Measurements from ENCODE around the gene COL25A1.
"Not testable (repeated sequence)": the region's sequence is repeated elsewhere in the genome, so short reads cannot be mapped to it uniquely, and the experiment has no call there.

The COL25A1 gene

DNA sequence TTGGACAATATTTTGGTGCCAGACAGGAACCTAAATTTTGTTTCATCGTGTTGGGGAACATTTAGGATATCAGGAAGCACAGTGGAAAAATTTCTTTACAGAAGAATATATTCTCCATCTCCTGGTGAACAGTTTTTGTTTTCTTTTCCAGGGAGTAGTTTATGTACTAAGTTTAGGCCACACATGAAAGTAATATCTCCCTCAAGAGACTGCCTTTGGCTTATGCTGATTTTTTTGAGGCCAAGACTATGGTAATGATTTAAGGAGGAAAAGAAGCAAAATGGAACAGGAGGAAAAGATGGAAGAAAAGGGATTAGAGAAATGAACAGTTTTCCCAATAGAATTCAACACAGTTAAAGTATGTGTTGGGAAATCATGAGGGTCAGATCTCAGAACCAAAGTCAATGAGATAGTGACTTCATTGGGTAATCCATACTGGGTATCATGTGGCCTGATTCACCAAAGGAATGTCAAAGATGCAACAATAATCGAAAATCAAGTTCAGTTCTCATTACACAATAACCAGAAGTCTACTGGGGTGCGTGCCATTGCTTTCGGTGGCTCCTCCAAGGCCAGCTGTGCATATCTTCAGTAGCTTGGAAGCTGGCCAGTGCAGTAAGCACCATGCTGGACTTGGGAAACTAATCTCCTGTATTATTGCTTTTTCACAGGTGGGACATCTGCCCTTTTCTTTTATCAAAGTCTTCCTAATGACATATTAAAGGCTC is 234.8 kb downstream of the COL25A1 start:
- no peak for DNase-seq (ENCODE audit: low read depth in 1 of 2, low spot score in 1 of 2)

DNA sequence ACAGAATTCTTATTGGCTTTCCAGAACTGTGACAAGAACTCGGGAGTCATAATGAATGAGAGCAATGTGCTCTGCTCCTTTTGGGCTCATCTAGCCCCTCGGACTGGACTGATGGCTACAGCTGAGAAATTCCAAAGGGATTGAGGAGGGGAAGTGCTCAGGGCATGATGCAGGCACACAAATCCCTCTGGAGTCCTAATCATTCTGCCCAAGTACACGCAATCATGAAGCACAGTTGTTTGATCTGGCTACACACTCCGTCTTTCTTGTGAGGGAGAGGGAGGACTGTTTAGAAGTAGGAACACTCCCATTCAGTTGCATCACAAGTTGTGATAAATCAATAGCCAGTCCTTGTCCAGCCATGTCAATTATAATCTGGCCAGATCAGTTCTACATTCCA is 237.5 kb downstream of the COL25A1 start:
- DNase-seq (ENCODE audit: low read depth in 1 of 2, low spot score in 1 of 2) = no peak

DNA sequence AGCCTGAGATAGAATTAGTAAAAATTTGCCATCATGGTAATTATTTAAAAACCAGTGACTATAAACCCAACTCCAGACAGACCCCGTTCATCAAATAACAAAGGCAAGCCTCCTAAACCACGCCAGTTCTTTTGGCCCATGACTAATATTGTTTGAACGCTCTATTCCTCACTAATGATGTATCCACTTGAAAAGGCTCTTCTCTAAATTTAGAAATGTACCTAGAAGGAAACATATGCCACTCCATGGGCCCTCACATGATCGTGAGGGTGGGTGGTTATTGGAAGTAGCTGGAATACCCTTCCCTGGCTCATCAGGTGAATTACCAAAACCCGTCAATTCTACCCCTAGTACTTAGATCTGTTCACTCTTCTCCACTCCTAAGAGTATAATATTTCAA is 249.2 kb downstream of the COL25A1 start:
- DNase-seq (ENCODE audit: low read depth in 1 of 2, low spot score in 1 of 2) = no peak

DNA sequence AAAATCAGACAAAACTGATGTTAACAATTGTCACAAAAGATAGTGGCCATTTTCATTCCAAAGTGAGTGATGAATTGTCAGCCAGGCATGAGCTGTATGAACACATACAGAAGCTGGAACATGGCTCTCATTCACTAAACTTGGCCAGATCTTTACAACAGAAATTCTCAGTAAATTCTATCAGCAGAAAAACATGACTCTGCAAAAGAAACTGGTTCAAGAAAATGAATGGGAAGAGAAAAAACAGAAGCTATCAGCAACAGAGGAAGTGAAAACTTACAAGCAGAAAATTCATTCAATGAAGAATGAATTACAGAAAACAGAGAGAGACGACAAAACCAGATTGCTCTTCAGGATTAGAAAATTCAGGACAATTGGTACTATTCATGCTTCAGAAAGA is 249.6 kb downstream of the COL25A1 start:
- no peak for DNase-seq (ENCODE audit: low read depth in 1 of 2, low spot score in 1 of 2)

DNA sequence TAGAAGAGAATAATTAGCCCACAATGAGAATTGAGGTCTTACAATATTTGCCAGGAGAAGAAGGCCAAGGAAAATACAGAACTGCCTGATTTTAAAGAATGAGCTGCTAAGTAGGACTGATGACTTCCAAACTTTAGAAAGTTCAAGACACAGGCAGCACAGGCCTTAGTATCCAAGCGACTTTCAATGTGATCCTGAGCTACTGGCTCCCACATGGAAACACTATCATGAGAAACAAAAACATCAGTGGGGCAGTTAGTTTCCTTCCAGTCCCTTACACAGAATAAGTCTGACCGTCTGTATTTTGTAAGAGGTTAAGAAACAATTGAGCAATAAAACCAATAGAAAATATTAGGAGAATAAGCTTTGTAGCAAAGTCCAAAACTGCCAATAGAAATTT is 251.4 kb downstream of the COL25A1 start:
- no peak for DNase-seq (ENCODE audit: low read depth in 1 of 2, low spot score in 1 of 2)

DNA sequence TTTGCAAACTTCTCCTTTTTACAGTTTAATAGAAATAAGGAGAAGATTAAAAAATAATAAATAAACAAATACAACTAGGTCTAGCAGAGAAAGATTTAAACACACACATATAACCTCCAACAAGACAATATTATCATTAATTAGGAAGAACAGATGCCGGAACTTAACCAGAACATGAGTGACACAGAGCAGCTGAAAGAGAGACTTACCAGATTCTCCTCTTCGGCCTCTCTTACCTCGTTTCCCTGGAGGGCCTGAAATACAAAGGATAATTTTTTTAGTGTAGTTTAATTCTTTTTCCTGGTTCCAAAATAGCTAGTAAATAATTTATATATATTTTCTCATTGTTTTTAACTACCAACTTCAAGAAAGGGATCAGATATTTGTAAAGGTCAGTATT is 252.5 kb downstream of the COL25A1 start:
- no peak for DNase-seq (ENCODE audit: low read depth in 1 of 2, low spot score in 1 of 2)

DNA sequence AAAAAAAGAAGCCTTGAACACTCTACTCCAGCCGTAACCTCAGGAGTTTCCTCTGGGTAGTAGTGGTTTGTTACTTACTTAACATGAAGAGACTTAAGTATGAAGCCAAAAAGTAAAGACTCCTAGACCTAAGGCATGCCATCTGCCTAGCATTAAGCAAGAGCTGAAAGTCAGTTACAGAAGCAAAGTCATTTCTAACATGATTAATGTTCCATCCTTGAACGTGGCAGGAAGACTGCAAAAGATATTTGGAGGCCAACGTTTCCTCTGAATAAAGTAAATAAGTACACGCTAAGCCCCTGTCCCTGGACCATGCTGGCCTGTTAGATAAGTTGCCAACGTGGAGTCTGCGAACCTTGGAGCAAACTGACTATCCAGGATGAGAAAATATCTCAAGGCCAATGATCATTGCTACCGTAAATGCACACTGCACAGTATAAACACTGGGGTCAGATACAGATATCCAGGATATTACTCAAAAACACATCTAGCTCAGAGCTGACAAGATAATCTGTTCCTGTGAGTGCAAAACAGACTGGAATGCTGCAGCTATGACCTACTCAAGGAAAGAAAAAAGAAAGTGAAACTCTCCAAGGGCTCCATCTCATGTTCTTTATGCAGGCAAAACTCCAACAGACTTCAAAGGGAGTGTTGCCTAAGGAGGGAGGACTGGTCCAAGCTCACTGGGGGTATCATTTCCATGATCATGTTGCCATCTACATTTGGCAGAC is 255.8 kb downstream of the COL25A1 start:
- DNase-seq (ENCODE audit: low read depth in 1 of 2, low spot score in 1 of 2) = no peak

DNA sequence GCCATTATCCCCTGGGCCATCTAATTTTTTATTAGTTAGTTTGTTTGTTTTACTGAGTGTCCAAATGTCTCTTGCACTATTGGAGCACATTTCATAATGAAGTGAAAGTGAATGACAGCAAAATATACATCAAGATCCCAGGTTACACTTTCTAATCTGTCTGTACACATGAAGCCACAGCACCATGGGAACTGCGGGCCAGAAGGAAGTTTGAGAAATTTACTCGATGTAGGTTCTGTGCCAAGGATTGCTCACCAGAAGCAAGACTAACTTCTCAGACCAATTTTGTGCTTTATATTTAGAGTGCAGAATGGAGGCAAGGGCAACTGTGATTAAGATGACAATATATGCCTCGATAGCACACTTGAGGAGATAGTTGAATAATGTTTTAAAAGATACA is 258.0 kb downstream of the COL25A1 start:
- no peak for DNase-seq (ENCODE audit: low read depth in 1 of 2, low spot score in 1 of 2)

DNA sequence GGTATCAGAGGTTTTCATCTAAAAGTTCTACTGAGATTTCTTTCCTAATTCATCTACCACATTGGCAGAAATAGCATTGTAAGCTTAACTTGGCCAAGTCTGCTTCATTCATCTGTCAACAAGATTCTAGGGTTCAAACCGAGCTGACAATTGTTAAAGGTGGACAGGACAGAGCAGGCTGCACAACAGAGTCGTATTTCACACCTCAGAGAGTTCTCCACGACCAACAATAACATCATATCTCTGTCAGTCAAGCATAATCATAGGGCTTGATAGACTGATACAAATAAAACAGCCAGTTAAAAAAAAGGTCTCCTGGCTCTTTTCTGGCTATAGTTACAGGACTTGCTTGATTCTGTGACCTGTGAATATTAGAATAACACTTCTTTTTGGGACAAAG is 259.2 kb downstream of the COL25A1 start:
- no peak for DNase-seq (ENCODE audit: low read depth in 1 of 2, low spot score in 1 of 2)

DNA sequence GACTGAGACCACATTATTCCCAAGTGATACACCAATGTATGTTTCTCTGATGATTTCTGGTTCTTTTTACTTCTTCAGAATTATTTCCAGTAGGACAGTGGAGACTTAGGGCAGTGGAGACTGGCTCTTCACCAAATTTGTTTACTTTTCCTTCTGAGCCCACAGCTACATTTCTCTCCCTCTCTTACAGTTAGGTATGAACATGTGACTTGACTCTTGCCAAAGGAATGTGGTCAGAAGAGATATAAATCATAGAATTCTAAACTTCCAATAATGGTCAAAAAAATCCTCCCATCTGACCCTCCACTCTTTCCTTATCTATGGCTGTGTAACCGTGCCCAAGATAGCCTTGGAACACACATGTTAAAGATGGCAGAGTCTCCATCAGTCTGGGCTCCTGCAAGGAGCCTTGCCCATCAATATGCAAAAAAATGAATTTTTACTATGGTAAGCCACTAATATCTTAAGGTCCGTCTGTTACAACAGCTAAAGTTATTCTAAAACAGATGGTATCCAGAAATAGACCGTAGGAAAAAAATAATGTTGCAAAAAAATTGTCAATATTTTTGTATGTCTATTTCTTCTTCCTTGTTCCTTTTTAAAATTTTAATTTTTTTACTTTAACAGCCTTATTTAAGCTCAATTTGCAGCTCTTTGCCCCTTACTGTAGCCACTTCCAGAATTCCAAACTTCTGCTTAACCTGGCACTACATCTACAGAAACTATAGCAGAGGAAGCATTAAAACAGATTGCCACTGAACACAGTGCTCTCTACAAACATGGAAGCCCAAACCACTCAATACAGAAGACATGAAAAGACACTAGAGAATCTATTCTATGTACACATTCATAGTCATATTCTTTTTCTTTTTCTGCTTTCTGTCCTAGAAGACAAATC is 260.7 kb downstream of the COL25A1 start:
- DNase-seq (ENCODE audit: low read depth in 1 of 2, low spot score in 1 of 2) = no peak

DNA sequence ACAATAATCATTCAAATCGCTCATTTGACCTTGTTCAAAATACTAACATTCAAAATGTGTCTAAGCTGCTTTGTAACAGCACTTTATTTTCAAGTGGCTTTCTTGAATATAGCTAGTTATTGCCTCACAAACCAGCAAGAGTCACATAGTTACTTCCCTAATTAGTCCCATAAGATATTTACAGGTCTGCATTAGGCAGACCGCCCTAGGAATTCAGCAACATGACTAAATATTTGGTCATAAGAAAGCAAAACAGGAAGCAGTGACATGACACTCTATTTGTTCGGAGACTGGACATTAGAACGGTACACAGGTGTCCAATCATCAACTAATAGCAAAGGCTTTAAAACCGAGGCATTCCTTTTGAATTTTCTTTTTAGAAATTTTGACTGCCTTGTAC is 262.0 kb downstream of the COL25A1 start:
- no peak for DNase-seq (ENCODE audit: low read depth in 1 of 2, low spot score in 1 of 2)

DNA sequence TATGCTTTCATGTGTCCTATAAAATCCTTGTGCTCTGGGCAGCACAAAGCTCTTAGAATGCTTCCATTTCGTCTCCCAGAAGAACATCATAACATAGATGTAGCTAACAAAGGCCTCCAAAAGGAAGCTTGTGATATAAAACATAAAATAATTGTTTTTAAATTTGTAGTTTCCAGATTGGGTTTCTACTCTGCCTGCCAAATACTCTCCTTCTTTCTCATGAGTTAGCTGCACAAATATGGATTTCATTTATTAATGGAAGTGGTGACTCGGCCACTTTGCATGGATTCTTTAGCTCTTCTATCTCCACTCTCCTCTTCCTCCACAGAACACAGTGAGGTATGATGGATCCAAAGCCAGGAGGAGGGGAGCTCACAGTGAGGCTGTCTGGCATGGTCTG is 265.4 kb downstream of the COL25A1 start:
- DNase-seq (ENCODE audit: low read depth in 1 of 2, low spot score in 1 of 2) = no peak

DNA sequence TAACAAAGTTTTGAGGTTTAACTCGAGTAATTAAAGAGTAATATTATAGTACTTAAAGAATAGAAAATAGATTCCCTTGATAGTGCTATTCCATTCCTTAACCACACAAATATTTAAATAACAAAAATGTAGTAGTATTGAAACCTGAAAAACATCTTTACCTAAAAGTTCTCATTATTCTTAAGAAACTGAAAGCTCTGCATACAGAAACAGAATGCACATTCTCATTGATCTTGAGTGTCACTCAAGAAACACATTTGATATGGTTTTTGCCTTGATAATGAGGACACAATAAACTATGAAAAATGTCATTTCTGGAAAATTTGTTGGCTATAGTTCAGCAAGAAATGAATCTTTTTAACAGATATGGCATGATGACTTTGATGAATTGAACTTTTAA is 268.5 kb downstream of the COL25A1 start:
- DNase-seq (ENCODE audit: low read depth in 1 of 2, low spot score in 1 of 2) = no peak

DNA sequence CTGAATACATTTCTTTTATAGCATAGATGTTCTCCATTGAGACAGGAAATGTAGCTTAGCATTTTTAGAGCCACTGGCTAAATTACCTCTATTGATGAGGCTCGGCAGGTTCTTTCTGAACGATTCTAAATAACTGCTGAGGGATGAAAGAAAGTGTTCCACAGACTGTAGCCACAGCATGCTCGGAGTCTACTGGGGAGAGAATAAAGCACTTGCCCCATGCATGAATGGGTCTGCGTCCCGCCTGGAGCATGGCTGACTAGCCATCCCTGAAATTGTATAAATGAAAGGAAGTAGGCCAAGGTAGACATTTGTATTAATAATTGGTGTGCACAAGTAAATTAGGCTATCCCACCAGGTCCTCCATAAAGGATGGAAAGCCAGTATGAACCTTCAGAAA is 269.8 kb downstream of the COL25A1 start:
- no peak for DNase-seq (ENCODE audit: low read depth in 1 of 2, low spot score in 1 of 2)

DNA sequence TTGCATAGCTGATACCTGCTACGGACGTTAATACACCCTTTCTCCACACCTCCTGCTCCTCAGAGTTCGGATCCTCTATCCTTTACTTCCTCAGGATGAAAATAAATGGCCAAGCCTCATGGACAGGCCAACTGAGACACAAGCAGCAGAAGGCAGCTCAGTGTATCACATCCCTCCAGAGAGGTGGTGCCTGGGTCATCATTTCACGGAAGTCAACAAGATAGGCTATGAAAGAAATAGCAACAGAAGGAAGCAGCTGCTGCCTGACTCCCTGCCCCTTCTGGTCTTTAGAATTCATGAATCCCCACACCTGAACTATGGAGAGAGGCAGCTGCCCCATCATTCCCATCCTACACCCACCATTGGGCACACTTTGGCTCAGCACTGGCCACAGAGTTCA is 272.5 kb downstream of the COL25A1 start:
- DNase-seq (ENCODE audit: low read depth in 1 of 2, low spot score in 1 of 2) = no peak

DNA sequence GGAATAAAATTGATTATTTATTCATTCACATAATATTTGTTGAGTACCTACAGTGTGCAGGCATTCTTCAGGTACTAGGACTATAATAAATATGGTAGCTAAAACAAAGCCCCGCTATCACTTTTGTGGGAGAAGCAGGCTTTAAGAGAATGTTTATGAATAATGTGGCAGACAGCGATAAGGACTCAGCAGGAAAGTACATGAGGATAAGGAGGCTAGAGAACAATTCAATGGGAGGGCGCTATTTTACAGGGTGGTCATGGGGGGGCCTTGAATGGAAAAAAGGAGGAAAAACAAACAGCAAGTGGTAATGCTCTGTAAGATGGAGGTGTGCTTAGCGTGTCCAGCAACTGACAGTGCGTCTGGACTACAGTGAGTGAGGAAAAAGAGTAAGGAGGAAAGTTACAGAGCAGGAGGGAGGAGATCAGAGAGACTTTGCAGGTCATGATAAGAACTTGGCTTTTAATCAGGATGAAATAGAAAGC is 275.4 kb downstream of the COL25A1 start:
- no peak for DNase-seq (ENCODE audit: low read depth in 1 of 2, low spot score in 1 of 2)

DNA sequence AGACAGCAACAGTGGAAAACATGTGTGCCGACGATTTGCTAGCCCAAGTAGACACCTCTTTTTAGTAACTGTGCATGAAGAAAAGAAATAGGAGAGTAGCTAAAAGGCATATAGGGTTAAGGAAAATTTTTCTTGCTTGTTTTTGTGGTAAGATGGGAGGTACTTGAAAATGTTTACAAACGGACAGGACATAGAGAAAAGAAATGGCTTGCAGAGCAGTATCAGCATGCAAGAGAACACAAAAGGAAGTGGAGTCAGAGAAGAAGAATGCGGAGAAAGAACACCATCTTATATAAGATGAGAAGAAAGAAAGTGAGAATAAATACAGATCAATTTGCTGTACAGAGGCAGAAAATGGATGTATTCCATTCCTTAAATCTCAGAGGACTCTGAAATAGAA is 275.9 kb downstream of the COL25A1 start:
- no peak for DNase-seq (ENCODE audit: low read depth in 1 of 2, low spot score in 1 of 2)

DNA sequence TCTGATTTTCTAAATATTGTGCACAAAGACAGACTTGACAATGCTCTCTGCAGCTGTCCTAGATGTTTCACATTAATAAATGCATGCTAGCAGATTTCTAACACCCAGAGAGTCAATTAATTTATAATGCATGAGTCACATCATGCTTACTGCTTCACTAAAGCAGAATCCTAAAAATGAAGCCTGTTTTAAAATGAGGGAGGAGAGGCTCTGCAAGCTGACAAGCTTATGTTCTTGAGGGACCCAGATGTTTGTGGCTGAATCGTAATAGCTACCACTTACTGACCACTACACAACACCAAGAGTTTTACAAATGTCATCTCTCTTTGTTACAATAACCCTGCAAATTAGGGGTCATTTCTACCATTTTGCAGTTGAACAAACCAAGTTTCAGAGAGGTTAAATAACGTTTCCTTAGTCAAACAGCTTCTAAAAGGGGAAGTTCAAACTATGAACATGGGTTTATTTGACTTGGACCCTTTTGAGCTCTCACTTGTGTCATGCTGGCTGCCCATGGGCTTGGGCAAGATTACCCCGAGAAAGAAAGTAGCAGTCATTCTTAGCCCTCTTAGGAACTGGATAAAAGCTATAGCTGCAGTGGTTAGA is 276.9 kb downstream of the COL25A1 start:
- DNase-seq (ENCODE audit: low read depth in 1 of 2, low spot score in 1 of 2) = no peak

DNA sequence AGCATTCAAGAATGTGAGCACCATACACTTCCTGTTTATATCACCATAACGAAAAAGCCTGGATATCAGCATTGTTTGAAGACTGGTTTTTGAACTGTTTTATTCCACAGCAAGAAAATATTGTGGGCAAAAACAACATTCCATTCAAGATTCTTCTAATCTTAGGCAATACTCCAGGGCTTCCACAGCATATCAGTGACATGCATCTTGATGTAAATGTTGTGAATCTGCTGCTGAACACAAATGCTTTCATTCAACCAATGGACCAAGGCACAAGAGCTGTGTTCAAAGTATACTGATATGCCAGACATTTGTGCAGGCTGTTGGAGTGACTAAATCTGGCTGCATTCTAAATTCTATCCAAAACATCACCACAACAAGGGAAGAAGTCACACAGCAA is 279.5 kb downstream of the COL25A1 start:
- no peak for DNase-seq (ENCODE audit: low read depth in 1 of 2, low spot score in 1 of 2)

DNA sequence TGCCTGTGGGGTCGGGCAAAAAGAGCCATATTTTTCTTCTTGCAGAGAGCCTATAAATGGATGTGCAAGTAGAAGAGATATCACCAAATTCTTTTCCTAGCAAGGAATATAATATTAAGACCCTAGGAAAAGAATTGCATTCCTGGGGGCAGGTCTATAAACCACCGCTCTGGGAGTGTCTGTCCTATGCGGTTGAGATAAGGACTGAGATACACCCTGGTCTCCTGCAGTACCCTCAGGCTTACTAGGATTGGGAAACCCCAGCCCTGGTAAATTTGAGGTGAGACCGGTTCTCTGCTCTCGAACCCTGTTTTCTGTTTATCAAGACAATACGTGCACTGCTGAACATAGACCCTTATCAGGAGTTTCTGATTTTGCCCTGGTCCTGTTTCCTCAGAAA is 280.8 kb downstream of the COL25A1 start:
- DNase-seq (ENCODE audit: low read depth in 1 of 2, low spot score in 1 of 2) = not testable (repeated sequence)

DNA sequence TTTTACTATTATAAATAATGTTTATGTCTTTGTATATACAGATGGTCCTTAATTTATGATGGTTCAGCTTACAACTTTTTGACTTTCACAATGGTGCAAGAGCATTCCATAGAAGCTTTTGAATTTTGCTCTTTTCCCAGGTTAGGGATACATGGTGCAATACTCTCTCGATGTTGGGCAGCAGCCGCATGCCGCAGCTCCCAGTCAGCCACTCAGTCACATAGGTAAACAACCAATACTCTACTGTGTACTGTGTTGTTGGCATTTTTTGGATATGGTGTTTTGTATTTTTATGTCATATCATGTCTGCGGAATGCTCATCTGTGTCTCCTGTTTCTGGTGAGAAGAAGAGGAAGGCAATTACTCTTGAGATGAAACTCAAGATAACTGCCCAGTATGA is 281.6 kb downstream of the COL25A1 start:
- DNase-seq (ENCODE audit: low read depth in 1 of 2, low spot score in 1 of 2) = no peak

Data from activated T-helper 1 cell treated with anti-CD3 and anti-CD28 coated beads, Interleukin-2, amount 50 U/mL, for 16 hours (primary cell).